Cerebellar nuclear complex (tissue), 1 donor: ENCODE measurements around the gene JARID2.
A peak's percentile ranks its signal among the peaks of the same experiment; 100 is the strongest.

Source experiments
- DNase-seq, 2 experiments: peaks; one replicate each; lab custom pipeline; 2025; lab: John Stamatoyannopoulos, UW

JARID2 gene

DNA sequence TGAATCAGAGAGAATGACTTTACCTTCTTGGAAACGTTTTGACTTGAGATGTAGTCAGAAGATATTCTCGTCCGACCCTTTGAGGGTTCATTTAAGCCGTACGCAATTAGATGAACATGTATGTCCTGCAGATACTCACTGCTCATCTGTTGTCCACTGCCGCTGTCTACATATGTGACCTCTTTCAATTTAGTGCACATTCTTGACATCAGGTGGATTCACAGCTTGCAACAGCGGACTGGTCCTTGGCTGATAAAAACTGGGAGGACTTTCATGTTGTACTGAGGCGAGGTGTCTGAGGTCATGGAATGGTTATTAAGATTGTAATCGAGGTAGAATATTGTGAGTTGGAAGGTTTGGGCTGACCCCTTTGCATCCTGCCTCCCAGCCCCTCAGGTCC lies 194.2 kb downstream of the JARID2 start:
- no peak for DNase-seq

DNA sequence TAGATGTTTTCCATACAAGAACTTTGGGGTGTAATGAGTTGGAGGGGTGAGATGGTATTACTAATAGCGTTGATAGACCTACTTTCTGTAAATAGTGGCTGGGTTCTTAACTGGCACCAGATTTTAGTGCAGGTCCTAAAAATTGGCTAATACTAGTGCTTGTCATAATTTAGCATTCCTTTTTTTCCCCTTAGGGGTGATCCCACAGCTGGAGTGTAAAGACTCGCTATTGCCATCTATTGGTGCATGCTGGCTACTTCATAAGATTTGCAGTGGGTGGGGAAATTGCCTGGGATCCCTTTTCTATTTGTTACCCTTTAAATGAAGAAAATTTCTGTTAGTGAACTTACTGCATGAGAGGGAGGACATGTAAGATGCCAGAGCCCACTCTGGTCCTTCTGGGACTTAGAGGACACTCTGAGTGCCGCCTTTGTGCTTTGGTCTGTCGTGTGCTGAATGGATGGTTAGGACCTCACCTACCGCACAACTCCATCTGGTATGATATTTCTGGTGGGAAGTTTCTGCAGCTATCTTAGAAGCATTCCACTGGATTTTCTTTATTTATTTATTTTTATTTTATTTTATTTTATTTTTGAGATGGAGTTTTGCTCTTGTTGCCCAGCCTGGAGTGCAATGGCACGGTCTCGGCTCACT lies 195.5 kb downstream of the JARID2 start:
- no peak for DNase-seq

DNA sequence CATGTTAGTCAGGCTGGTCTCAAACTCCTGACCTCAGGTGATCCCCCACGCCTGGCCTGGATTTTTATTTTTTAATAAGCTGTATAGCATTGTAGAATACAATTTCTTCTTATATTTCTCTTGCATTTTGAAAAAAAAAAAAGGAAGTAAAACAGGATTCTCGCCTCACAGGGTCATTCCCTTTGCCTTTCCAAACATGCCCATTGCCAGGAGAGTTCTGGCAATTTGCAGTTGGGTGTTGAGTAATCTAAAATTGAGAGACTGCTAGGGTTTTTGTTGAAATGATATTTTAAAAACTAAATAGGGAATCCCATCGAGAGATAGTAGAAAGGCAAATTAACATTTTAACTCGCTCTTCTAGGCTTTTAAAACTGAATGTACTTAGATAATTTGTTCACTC lies 196.1 kb downstream of the JARID2 start:
- no peak for DNase-seq

DNA sequence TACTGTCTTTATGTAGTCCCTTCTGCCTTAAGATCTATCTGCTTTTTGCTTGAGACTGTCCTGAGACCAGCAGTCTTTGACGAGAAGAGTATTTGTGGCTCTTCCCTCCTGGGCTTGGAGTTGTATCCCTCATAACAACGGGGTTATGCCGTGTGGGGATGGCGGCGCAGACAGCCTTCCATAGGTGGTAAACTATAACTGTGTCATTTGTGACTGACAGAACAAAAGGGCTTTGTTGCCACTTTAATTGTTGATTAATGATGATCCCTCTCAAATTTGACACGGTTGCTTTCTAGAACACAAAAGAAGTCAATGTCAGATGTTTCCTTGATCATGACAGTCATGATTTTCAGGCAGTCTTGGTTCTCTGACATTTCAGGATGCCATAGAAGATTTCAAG lies 196.6 kb downstream of the JARID2 start:
- no peak for DNase-seq

DNA sequence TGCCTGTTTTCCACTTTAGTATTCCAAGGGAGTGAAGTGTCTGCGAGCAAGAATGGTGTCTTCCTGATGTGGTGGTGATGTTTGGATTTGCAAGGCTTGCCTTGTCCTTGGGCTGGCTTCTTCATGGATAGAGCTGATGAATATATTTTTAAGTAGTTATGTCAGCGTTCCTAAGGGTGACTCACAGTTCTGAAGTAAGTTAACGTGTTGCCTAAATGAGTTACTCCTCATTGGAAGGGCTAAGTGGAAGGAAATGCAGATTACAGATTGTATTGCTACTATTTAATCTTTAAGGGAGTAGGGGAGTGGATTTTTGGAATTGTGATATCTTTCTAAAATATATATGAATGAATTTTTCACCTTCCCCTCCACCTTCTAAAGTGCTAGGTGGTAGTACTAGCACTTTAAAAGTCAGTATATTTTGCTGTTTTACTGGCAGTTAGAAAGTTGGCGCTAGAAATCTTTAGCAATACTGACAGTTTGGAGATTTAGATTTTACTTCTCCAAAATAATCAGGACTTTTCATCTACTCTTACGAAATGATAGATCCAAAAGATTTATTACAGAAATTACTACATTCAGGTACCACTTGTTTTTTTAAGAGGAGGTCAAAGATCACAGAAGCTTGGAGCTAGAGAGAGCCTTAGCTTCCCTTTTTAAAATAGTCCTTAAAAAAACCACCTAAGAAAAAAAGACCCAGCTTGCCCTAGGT lies 197.4 kb downstream of the JARID2 start:
- no peak for DNase-seq

DNA sequence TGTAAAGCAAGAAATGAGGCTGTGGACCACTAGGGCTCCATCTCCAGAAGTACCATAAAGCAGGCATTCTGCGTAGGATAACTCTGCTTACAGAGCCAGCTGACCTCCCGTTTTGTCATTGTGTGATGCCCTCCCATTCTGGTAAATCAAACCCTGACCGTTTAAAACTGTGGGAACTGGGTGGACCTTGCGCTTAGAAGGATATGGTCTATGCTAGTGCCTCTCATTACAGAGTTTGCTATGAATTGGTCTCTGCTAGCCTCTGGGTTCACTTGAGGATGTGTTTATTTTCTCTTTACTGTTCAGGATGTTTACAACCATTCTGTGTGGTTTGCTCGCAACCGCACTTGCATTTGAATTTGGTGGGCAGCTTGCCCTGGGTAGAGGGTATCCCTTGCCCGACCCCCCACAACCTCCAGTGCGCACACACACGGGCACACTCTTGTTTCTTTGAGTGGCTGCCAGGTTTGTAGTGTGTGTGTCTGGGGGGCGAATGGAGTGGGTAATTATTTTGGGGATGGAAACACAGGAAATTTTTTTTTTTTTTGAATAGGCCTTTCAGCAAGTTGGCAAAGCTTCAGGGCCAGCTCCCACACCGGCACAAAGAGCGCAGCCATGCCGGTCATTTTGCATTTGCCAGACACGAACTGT lies 198.3 kb downstream of the JARID2 start:
- no peak for DNase-seq

DNA sequence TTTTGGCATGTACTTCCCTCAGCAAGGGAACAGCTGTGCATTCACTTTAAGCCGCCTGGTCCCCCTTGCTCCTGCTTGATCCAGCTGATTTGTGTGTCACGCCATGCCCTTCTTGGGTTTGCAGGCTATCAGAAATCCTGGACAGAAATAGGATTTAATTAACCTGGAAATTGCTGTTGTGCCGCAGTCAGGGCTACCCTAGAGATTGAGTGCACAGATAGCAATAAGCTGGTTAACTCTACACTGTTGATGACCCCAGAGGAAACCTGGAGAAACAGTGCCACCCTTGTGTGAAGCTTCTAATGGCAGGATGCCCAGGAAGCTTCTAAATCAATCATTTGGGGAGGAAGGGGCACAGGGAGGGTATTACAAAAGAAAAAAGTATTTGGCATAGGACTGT lies 199.0 kb downstream of the JARID2 start:
- DNase-seq: no peak

DNA sequence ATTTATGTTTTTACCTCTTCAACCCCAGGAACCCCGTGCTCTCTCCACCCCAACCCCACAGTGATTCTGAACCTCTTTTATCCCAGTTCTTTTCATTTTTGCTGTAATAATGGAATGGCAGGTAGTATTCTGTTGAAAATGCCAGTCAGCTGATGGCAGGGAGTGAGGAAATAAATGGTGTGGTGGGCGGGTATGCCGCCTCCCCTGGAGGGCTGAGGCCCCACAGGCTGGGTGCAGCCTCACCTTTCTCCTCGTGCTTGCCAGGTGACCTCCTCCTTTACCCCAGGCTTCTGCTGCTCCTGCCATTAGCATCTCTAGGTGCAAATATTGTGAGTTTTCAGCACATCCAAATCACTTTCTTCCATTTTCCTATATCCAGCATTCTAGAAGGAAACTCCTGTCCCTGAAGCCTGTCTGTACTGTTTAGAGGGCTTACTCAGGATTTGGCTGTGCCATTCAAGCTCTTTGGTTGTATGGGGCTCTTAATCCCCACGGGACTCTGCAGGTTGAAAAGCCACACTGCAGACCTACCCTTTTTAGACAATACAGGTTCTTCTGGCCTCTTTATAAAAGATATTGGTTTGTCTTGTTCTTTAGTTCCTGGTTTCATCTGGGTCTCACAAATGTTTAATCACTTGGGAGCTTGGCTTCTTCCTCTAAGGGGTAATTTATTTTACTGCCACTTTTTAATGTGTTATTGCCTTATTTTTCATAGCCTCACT lies 201.8 kb downstream of the JARID2 start:
- DNase-seq: no peak

DNA sequence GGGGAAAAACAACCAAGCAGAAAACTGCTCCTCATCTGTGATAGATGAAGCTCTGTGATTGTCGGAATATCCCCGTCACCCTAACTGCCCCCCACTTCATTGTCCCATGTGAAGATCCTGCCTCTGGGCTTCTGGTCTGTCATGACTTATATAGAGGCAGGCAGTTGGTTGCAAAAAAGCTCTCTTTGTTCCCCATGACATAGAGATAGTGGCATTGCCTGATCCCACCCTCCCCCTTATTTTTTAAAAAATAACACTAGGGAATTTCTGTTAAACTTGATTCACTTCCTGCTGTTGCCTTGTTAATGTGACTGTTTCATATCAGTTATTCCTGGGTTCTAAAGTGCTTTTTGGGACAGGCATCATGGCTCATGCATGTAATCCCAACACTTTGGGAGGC lies 203.1 kb downstream of the JARID2 start:
- DNase-seq: no peak

DNA sequence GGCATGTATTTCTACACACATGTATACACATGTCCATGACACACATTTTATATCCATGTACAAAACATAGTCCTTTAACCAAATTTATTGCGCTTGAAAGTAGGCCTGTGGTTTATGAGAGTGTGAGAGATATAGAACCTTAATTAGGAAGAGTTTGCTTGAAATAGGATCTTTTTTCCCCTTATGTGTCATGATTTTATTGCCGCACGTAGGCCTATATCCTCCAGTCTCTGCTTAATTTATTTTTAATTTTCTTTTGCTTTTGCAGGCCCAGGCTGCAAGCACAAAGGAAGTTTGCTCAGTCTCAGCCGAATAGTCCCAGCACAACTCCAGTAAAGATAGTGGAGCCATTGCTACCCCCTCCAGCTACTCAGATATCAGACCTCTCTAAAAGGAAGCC lies 205.9 kb downstream of the JARID2 start:
- no peak for DNase-seq

DNA sequence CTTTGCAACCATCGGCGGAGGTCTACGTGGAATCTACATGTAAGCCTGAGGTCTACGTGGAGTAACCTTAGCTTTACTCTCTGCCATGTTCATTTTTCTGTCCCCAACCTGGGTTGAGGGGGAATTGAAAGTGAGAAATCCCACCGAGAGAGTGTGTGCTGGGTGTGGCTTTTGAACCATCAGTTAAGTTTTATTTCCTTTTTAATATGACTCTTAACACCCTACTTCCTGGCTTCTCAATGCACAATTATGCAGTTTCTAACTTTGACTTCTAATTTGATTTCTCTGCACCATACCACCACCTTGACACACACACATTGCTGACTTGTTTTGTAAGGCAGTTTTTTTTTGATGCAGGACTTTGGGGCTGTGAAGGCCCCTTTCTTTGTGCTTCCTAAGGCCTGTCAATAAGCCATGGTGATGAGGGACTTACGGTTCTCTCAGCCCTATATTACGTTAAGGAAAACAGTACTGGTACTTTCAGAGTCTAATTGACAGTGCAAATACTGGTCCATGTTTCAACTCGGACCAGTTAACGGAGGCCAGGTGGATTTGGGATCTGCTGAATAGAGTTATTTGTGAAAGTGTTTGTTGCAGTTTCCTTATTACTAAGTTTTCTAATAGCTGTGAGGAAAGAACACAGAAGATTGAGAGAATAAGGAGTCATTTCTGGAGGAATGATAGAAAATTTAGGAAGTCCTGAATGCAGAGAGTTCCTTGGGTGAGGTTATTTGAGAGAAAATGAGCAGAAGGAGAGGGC lies 206.5 kb downstream of the JARID2 start:
- no peak for DNase-seq

DNA sequence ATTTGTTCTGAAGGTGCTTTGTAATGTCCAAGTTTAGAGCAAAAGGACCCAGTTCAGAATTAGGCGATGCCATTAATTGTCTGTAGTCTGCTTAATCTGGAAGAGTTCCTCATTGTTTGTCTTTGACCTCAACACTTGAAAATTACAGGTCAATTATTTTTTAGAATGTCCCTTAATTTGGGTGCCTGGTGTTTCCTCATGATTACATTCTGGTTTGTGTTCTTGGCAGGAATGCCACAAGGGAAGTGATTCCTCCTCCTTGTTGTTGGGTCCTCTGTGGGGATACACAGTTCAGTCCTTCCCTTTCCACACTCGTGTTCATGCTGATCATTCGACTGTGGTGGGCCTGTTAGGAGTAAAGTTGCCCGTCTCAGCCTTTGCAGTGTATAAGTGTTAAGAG lies 207.3 kb downstream of the JARID2 start:
- DNase-seq: no peak

DNA sequence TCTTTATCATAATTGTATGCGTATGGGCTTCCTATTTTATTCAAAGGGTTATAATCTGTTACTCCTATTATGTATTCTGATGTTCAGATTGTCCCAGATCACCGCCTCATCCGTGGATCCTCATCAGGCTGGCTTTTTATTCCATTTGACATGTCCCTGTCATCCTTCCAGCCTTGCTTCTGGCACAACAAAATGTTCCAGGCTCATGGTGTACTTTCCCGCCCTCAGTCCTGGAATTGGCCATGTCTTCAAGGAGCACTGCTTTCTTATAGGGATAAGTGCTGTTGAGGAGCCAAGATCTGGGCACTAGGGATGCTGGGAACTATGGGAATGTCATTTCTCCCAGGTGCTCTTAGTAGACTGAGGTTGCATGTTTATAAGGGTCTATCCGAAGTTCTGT lies 207.8 kb downstream of the JARID2 start:
- peak in 1 of 2 experiments; percentile 51 for DNase-seq

DNA sequence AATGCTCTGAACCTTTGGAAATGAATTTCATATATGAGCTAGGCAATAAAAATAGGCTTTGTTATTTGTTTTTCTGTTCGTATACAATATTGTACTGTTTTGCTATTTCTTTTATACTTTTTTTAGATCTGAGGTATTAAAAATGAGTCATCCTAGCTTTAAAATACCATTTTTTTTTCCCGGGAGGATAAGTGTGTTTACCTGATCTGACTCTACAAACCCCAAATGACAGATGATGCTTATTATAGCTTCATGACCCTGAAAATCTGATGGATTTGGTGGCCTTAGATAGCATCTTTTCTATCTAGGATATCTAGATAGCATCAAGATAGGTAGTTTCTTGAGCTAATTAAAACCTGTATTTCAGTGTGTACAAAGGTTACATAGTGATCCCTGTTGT lies 210.6 kb downstream of the JARID2 start:
- DNase-seq: no peak

DNA sequence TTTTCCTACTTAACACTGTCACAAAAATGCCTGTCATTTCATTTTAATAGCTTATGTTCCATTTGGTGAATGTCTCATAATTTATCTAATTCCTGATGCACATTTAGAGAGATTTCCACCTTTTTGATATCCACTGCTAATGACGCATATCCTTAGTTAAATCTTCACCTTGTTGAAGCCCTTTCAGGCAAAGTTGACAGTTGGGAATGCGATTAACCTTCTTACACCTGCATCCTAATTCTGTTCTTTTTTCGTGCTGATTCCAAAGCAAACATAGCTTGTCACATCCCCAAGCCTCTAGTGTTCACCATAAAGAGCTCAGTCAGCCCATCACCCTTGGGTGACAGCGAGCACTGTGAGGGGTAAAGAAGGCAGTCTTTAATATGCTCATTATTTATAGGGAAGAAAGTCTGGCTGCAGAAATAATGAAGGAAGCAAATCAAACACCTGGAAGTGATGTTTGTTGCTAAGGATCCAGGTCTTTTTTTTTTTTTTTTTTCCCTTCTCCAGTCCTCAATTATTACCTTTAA lies 211.3 kb downstream of the JARID2 start:
- DNase-seq: no peak

DNA sequence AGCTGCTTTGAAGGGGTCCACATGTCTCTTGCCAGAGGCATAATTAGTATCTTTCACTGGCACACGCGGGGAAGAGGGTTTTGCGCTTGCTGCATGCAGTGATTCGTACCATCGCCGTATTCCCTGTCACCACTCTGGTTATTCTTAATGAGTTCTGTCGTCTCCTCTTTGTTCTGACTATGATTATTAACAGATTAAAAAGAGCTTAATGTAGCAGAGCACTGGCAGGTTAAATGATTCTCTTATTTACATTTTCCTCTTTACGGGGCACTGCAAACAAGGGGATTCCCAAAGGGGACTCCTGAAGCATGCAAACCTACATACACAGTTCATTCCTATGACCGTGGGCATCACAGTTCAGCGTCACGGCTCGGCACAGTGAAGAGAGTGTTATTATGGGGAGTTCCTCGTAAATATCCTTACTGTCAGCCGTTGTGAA lies 212.2 kb downstream of the JARID2 start:
- DNase-seq: no peak

DNA sequence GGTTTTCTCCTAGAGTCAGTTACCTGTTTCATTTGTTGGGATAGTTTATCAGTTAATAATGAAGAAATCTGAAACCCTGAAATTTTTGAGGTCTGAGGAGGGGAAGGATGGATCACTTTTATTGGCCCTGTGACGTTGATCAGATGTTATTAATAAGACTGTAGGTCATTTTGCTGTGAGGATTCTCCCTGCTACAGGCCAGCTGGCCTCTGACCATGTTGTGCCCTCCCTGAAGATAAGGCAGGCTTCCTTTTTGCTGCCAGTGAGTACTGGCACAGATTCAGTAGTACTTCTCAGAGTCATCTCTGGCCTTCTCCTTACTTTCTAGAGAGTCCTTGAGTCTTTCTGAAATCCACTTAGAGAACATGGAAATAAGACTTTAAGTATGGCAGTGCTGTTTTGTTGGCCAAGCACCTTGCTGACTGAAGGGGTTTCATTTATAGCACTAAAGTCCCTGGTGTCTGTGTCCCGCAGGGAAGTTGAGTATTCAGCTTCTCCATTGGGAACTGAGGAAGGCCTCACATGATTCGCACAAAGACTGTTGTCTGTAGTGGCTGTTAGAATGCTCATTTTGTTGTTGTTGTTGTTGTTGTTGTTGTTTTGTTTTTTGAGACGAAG lies 214.3 kb downstream of the JARID2 start:
- no peak for DNase-seq

DNA sequence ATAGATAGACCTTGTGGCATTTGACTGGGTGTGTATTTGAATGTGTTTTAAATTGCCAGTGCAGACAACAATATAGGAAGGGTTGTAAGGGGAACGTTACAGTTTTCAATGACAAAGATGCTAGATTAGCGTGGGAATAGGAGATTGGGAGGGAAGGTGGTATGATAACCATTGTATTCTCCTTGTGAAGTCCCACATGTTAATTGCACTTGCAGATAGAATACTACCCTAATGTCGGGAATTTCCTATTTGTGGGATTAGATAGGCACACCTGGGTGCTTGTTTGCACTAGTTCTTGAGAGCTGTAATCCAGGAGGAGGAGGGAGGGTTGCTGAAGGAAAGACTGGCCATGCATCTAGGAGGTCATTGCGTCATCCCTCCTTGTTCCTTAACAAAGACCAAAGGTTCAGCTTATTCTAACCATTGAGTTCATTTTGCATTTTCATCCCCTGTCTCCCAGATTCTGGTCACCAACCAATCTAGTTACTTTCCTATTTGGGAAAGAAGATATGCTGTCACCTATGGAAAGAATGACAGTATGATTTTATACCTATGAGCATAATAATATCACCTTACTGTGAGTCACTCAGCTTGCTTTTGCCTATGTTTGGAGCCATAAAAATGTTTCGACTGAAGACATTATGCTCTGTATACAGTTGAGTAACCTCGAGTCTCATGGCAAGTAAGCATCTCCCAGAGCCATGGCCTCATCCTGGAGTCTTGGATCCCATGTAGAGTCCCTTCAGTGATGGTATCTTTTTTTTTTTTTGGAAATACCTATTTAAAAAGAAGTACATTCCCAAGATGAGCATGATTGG lies 215.5 kb downstream of the JARID2 start:
- no peak for DNase-seq

DNA sequence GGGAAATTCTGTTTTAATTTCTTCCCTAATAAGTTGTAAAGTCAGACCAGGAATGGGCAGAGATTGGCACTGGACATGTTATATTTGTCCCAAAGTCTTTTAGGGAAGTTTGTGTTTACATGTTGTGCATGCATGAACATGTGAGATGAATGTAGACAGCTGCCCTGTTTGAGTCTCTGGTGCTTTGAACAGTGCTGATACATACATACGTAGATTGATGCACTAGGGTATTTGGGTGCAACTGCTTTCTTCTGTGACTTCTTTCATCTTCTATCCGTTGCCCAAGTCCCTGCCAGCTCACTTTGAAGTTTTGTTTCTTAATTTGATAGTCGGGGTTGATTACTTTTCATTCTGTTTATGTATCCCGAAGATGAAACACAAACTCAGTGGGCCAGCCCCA lies 216.4 kb downstream of the JARID2 start:
- DNase-seq: no peak
